BE2C (cell line): ENCODE measurements around the gene TMC8.

Source experiments
- DNase-seq: peaks from one replicate; pipeline ENCODE4 v3.0.0-alpha.2; 2020
- H3K27me3 ChIP-seq: fragments of 250-450 bp; sonication (Bioruptor Pico); 2 replicates; pipeline ENCODE4 v1.5.1; 2020; ENCODE audit warnings: mild to moderate bottlenecking
- H3K36me3 ChIP-seq: fragments of 250-450 bp; sonication (Bioruptor Pico); 2 replicates; pipeline ENCODE4 v1.5.1; 2020; ENCODE audit warnings: mild to moderate bottlenecking
- H3K4me1 ChIP-seq: fragments of 250-450 bp; sonication (Bioruptor Pico); 2 replicates; pipeline ENCODE4 v1.5.1; 2020
- H3K4me3 ChIP-seq: 2 replicates; pipeline ENCODE4 v1.5.1; 2011; ENCODE audit warnings: low read depth, low read length
- H3K9me3 ChIP-seq: fragments of 250-450 bp; sonication (Bioruptor Pico); 2 replicates; pipeline ENCODE4 v1.5.1; 2020
- CTCF ChIP-seq: IDR thresholded peaks from 2 replicates; pipeline ENCODE4 v1.5.1; 2012; ENCODE audit warnings: mild to moderate bottlenecking, low read depth, low read length

TMC8 gene

DNA sequence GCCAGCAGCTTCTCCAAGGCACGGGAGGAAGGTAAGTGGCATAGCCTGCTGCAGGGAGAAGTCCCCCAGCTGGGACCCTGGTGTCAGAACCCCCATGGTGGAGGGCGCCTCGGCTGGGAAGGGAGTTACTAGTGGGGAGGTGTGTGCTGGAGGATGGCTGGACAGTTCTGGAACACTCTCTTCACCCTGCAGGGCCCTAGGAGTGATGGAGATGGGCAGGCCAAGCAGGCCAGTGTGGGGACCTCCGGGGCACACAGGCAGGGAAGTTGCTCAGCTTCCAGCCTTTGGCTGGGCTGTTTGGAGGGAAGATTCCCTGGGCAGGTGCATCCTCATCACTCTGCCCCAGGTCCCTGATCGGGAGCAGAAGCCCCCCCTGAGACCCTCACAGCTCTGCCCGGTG lies 16.3 kb downstream of the TMC8 start:
- Histone ChIP-seq H3K36me3 (no peaks in the 10 kb centered on the region), H3K27me3 (no peaks in the 10 kb centered on the region), H3K4me3 (no peak overlapping the region), H3K4me1 (peaks cover 20% of the 10 kb centered on the region), H3K9me3 (no peaks in the 10 kb centered on the region)
- no peak for DNase-seq
- no peak for TF ChIP-seq CTCF

GRCh38 chr17:78147315-78147998 lies 16.9 kb downstream of the TMC8 start:
- H3K9me3 ChIP-seq: no peaks in the 10 kb centered on the region
- H3K4me3 ChIP-seq: no peak overlapping the region
- DNase-seq: no peak
- no peak for TF ChIP-seq CTCF
- peaks cover 18% of the 10 kb centered on the region for H3K4me1 ChIP-seq
- H3K36me3 ChIP-seq: no peaks in the 10 kb centered on the region
- H3K27me3 ChIP-seq: no peaks in the 10 kb centered on the region

- Histone ChIP-seq H3K36me3 (no peaks in the 10 kb centered on the region), H3K27me3 (no peaks in the 10 kb centered on the region), H3K4me3 (no peak overlapping the region), H3K9me3 (no peaks in the 10 kb centered on the region), H3K4me1 (peaks cover 18% of the 10 kb centered on the region)
- TF ChIP-seq CTCF: no peak
- DNase-seq: no peak
Measured at GRCh38 chr17:78148286-78149016, 17.9 kb downstream of the TMC8 start.

DNA sequence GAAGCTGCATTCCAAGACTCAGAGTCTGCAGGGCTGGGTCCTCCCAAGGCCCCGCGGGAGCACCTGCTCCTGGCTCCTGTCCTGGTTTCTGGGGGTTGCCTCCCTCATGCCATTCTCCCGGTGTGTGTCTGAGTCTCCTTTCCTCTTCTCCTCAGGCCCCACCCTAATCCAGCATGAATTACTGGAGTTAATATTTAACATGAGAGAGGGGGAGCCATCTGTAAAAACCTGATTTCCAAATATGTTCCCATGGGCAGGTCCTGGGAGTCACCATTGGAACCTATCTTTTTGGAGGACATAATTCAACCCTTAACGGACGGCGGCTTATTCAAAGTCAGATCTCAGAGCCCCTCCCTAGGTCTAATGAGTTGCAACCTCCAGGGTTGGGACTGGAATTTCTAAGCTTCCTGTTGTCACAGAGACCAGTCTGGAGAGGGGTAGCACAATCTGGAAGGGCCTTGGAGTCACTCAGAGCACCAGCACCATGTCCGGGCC lies 21.0 kb downstream of the TMC8 start:
- H3K4me1 ChIP-seq: no peaks in the 10 kb centered on the region
- H3K27me3 ChIP-seq: no peaks in the 10 kb centered on the region
- no peaks in the 10 kb centered on the region for H3K36me3 ChIP-seq
- DNase-seq: no peak
- no peaks in the 10 kb centered on the region for H3K9me3 ChIP-seq
- no peak for TF ChIP-seq CTCF
- no peak overlapping the region for H3K4me3 ChIP-seq

GRCh38 chr17:78154903-78155811 lies 24.6 kb downstream of the TMC8 start:
- Histone ChIP-seq H3K36me3 (no peaks in the 10 kb centered on the region), H3K4me3 (no peak overlapping the region), H3K9me3 (no peaks in the 10 kb centered on the region), H3K4me1 (no peaks in the 10 kb centered on the region), H3K27me3 (no peaks in the 10 kb centered on the region)
- no peak for TF ChIP-seq CTCF
- no peak for DNase-seq
